Esophagus muscularis mucosa (tissue), 4 donors: ENCODE results near the gene NELFCD. TPM values are rescaled to one million over a fixed set of nuclear protein-coding genes. Genes with fewer than 3 reads are reported as not detected.

Source experiments
- DNase-seq: peaks from one replicate; pipeline ENCODE4 v3.0.0-alpha.2; 2017; ENCODE audit errors: extremely low spot score
- H3K27ac ChIP-seq, 4 donors: fragments of 200-600 bp; sonication (generic); replicated peaks in 1 of 4; 1 replicate in 3 of 4; 2 replicates in 1 of 4; pipeline ENCODE4 v1.5.1; 2016 to 2019; ENCODE audit warnings: mild to moderate bottlenecking in 1 of 4
- H3K27me3 ChIP-seq, 4 donors: fragments of 200-600 bp; sonication (generic); one replicate each; pipeline versions ENCODE4 v1.5.1 to v1.6.0; 2016 to 2019
- H3K36me3 ChIP-seq, 4 donors: fragments of 200-600 bp; sonication (generic); one replicate each; pipeline ENCODE4 v1.5.1; 2016 to 2019
- H3K4me1 ChIP-seq, 4 donors: fragments of 200-600 bp; sonication (generic); one replicate each; pipeline ENCODE4 v1.5.1; 2016 to 2019
- H3K4me3 ChIP-seq, 4 donors: fragments of 200-600 bp; sonication (generic); 1 replicate in 2 of 4; 2 replicates in 2 of 4; pipeline ENCODE4 v1.5.1; 2016 to 2019; ENCODE audit warnings: mild to moderate bottlenecking in 4 of 4, moderate library complexity in 1 of 4
- H3K9me3 ChIP-seq, 4 donors: fragments of 200-600 bp; sonication (generic); 1 replicate in 3 of 4; 2 replicates in 1 of 4; pipeline ENCODE4 v1.5.1; 2016 to 2019
- EP300 ChIP-seq: sonication (generic); formaldehyde crosslinking; IDR thresholded peaks from one replicate; pipeline ENCODE4 v1.6.1; 2017; ENCODE audit warnings: antibody characterized with exemption
- POLR2A ChIP-seq: fragments of 450-650 bp; IDR thresholded peaks from one replicate; pipeline ENCODE4 v1.6.1; 2017; ENCODE audit warnings: antibody characterized with exemption, moderate library complexity, mild to moderate bottlenecking, low read depth
- POLR2AphosphoS5 ChIP-seq, 2 donors: sonication (generic); formaldehyde crosslinking; IDR thresholded peaks; one replicate each; pipeline ENCODE4 v1.6.1; 2017; ENCODE audit warnings: antibody characterized with exemption in 2 of 2
- WGBS: methylation state at CpG from one replicate; pipeline ENCODE4 v1.1.5; 2018; 5-methylcytosine and 5-hydroxymethylcytosine counted together
- intact Hi-C: fragments of 100-400 bp; cut with DNase I; formaldehyde crosslinking; loops from one replicate; pipeline ENCODE4 v1.15.1; 2023
- total RNA-seq, 4 donors: library from RNA; depleted of rRNA; stranded (reverse); fragments of >200 nt; gene quantifications; one replicate each; pipeline versions ENCODE4 v1.1.0 to v1.2.1, GENCODE V29; 2016
- TF ChIP-seq, protein P1 (sequence below), 3 experiments: fragments of 200-600 bp in 2 of 3; fragments of 450-650 bp in 1 of 3; sonication (generic) in 2 of 3; IDR thresholded peaks; one replicate each; pipeline ENCODE4 v1.5.1; 2017 to 2019; ENCODE audit warnings: antibody characterized with exemption in 3 of 3, mild to moderate bottlenecking in 2 of 3, moderate library complexity in 1 of 3

NELFCD gene
- total RNA-seq, 4 donors from 2014 or later = 30.5 to 41.5 (median 34.9) TPM

DNA sequence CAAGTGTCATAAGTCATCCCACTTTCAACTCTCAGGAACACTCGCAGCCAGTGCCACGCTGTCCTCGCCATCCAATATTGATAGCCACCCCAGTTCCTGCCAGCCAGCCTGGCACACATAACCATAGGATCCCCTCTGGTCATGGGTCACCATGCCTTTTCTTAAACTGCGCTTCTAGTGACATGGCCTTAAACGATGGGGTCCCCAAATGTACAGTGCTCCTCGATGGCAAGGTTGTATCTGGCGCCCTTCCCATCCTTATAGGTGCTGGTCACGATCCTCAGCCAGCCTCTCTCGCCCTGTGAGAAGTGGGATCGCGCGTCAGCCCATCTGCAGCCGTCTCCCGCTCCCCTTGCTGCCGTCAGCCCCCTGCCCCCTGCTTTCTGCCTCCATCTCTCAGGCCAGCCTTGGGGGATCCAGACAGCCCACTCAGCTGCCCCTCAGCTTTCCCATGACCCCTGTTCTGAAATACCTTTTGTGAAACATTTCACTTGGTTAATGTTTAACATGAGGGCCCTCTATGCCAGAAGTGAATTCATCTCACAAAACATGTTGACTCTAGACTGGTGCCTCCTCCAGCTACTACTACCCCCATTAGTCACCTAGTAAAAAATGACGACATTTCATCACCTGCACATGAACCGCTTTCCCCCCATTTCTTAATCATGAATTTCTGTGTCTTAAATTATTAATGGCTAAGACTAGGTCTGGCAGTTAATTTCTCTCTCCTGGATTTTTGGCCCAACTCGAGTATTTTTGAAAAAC lies 14.6 kb downstream of the NELFCD start:
- WGBS = 90% methylated on average over 18 of the region's 18 CpGs

GRCh38 chr20:58996226-58996611 lies 15.2 kb downstream of the NELFCD start:
- H3K9me3 ChIP-seq = no peaks in the 10 kb centered on the region
- H3K27ac ChIP-seq = no peak overlapping the region
- TF ChIP-seq, protein P1, sequence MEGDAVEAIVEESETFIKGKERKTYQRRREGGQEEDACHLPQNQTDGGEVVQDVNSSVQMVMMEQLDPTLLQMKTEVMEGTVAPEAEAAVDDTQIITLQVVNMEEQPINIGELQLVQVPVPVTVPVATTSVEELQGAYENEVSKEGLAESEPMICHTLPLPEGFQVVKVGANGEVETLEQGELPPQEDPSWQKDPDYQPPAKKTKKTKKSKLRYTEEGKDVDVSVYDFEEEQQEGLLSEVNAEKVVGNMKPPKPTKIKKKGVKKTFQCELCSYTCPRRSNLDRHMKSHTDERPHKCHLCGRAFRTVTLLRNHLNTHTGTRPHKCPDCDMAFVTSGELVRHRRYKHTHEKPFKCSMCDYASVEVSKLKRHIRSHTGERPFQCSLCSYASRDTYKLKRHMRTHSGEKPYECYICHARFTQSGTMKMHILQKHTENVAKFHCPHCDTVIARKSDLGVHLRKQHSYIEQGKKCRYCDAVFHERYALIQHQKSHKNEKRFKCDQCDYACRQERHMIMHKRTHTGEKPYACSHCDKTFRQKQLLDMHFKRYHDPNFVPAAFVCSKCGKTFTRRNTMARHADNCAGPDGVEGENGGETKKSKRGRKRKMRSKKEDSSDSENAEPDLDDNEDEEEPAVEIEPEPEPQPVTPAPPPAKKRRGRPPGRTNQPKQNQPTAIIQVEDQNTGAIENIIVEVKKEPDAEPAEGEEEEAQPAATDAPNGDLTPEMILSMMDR (IDR thresholded peaks at IDR 0.05) = no peak
- TF ChIP-seq POLR2AphosphoS5 (IDR thresholded peaks at IDR 0.05) (no peak), EP300 (no peak), POLR2A (no peak)
- no peaks in the 10 kb centered on the region for H3K27me3 ChIP-seq
- H3K36me3 ChIP-seq = peaks cover 79 to 100% (median 98%) of the 10 kb centered on the region in 4 donors
- DNase-seq = no peak
- intact Hi-C loops = no loop called here
- H3K4me3 ChIP-seq = no peak overlapping the region
- 84% methylated on average over 12 of the region's 12 CpGs for WGBS
- H3K4me1 ChIP-seq = no peaks in the 10 kb centered on the region

More for the DNA sequence above, 14.6 kb downstream of the NELFCD start:
- no peak for DNase-seq
- H3K36me3 ChIP-seq = peaks cover 81 to 100% (median 98%) of the 10 kb centered on the region in 4 donors
- no peaks in the 10 kb centered on the region for H3K27me3 ChIP-seq
- H3K9me3 ChIP-seq = no peaks in the 10 kb centered on the region
- TF ChIP-seq POLR2AphosphoS5 (IDR thresholded peaks at IDR 0.05) (no peak), EP300 (no peak)
- intact Hi-C loops = no loop called here
- no peaks in the 10 kb centered on the region for H3K4me1 ChIP-seq
- H3K4me3 ChIP-seq = no peak overlapping the region
- H3K27ac ChIP-seq = no peak overlapping the region

GRCh38 chr20:58997141-58997770 lies 16.2 kb downstream of the NELFCD start:
- no peak for DNase-seq
- Histone ChIP-seq H3K4me1 (peaks cover 0 to 4% (median 0%) of the 10 kb centered on the region in 4 donors), H3K27ac (no peak overlapping the region), H3K9me3 (no peaks in the 10 kb centered on the region), H3K4me3 (no peak overlapping the region), H3K36me3 (peaks cover 78 to 100% (median 97%) of the 10 kb centered on the region in 4 donors), H3K27me3 (no peaks in the 10 kb centered on the region)
- intact Hi-C loops = no loop called here
- TF ChIP-seq, protein P1 (IDR thresholded peaks at IDR 0.05) = no peak
- no peak for TF ChIP-seq POLR2A
- 89% methylated on average over 23 of the region's 24 CpGs for WGBS

- no peak for DNase-seq
- Histone ChIP-seq H3K4me1 (peaks cover 0 to 18% (median 7%) of the 10 kb centered on the region in 4 donors), H3K9me3 (no peaks in the 10 kb centered on the region), H3K27ac (no peak overlapping the region), H3K36me3 (peaks cover 65 to 99% (median 89%) of the 10 kb centered on the region in 4 donors), H3K4me3 (no peak overlapping the region), H3K27me3 (no peaks in the 10 kb centered on the region)
- WGBS = 94% methylated on average over 11 of the region's 11 CpGs
- TF ChIP-seq POLR2A (no peak), EP300 (no peak), POLR2AphosphoS5 (IDR thresholded peaks at IDR 0.05) (no peak)
- TF ChIP-seq, protein P1 (IDR thresholded peaks at IDR 0.05) = no peak
- intact Hi-C loops = no loop called here
These were observed 17.6 kb downstream of the NELFCD start for GRCh38 chr20:58998656-58999055.

DNA sequence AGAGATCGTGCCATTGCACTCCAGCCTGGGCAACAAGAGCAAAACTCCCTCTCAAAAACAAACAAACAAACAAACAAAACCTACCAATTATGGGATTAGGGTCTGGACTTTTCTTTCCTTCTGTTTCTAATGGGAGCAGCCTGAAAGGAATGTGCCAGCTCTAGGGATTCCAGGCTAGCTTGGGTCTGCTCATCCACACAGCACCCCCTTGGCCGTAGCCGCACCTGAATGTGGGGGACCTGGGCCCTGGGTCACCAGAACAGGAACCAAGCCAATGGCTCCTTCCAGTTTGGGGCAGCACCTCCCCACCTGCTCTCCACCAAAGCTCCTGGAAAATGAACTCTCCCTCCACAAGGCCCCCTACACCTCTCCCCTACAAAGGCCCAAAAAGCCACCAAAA lies 19.3 kb downstream of the NELFCD start:
- intact Hi-C loops = no loop called here
- H3K9me3 ChIP-seq = no peaks in the 10 kb centered on the region
- H3K4me1 ChIP-seq = peaks cover 13 to 35% (median 23%) of the 10 kb centered on the region in 4 donors
- 67% methylated on average over 3 of the region's 3 CpGs for WGBS
- TF ChIP-seq EP300 = no peak
- TF ChIP-seq POLR2A = no peak
- TF ChIP-seq POLR2AphosphoS5 (IDR thresholded peaks at IDR 0.05) = no peak
- TF ChIP-seq, protein P1 (IDR thresholded peaks at IDR 0.05) = no peak
- H3K36me3 ChIP-seq = peaks cover 49 to 88% (median 74%) of the 10 kb centered on the region in 4 donors
- H3K27ac ChIP-seq = no peak overlapping the region
- DNase-seq = no peak
- H3K4me3 ChIP-seq = no peak overlapping the region
- H3K27me3 ChIP-seq = no peaks in the 10 kb centered on the region
